GM21381 (cell line): Measurements from ENCODE around the gene NSUN7.
A peak's percentile ranks its signal among the peaks of the same experiment; 100 is the strongest.

Experiments
- ATAC-seq: cut with Tn5 transposase; IDR thresholded peaks from one replicate; pipeline ENCODE4 v1.9.1; 2021; ENCODE audit warnings: mild to moderate bottlenecking, moderate library complexity; ENCODE audit not compliant: unreplicated experiment

The NSUN7 gene

DNA sequence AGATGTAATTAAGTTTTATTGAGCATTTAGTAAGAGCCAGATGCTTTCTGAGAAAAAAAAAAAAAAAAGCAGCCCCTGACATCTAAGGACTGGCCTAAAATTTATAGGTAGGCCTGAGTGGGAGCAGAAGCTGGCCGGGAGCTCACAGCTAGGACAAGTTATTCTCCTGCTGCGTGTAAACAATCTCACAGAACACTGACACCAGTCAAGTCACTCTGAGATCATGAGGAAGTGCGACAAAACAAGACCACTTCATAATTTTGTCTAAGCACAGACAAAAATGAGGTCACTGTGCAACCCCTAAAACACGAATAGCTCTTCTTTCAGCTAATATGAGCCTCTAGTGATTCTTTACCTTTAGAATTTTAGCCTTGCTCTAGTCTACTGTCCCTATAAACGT is 15.3 kb upstream of the NSUN7 start:
- no peak for ATAC-seq

DNA sequence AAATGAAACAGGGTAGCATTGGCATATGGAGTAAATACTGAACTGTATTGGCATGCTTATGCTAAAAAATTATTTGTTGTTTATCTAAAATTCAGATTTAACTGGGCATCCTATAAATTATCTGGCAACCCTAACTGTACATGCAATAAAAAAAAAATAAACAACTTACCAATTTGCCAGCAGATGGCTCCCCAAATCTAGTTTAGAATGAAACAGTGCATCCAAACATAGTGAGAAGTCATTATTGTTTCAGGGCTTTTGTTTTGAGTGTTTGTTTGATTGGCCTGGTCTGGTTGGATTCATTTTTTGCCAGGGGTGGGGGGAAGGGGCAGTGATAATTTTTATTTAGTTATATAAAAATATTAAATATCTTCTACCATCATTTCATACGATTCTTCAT is 12.8 kb upstream of the NSUN7 start:
- ATAC-seq = no peak

DNA sequence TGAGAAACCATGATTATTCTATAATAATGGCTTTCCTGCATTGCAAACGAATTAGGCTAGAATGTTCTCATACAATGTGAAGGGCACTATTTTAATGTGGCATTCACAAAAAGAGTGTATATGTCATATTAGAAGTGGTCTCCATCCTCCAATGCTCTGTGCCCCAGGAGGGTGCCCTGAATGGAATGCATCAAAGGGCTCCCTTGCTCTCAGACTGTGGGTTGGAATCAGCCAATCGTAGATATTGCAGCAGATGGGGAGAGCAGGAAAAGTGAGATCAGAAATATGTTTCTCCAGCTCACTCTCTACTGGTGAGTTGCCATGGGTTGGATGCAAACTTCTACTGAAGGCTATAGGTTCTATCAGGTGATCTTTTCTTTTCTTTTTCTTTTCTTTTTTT is 11.9 kb upstream of the NSUN7 start:
- no peak for ATAC-seq

DNA sequence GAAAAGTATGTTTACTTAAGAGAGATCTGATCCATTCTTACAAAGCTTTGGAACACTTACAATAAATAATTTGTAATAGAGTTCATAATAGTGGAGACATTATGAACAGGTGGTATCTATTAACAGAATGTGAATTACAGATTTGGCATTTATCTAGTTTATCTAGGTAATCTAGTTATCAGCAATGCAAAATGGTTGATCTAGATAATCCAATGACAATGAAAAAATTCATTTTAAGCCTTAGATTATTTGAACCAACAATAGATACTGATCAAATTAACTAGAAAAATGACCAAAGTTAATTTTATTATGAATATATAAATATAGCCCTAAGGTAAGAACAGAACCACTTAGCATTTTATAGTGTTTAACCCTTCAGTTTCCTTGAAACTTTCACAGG is 10.4 kb upstream of the NSUN7 start:
- no peak for ATAC-seq

DNA sequence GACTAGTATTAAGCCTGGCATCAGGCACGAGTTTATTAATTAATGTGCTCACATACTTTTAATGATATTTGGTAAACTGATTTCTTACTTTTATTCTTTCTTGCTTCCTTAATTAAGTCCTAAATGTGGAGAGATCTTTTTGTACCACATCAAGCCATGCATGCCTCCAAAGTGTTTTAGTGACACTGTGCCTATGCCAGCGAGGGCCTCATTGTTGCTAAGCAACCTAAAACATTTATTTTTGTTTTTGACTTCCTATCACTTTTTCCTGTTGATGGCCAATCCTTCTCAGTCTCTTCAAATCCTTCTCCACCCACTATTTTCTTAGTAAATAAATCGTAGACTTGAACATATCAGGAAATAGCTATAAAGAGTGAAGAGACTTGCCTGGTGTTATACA is 5.5 kb upstream of the NSUN7 start:
- no peak for ATAC-seq

DNA sequence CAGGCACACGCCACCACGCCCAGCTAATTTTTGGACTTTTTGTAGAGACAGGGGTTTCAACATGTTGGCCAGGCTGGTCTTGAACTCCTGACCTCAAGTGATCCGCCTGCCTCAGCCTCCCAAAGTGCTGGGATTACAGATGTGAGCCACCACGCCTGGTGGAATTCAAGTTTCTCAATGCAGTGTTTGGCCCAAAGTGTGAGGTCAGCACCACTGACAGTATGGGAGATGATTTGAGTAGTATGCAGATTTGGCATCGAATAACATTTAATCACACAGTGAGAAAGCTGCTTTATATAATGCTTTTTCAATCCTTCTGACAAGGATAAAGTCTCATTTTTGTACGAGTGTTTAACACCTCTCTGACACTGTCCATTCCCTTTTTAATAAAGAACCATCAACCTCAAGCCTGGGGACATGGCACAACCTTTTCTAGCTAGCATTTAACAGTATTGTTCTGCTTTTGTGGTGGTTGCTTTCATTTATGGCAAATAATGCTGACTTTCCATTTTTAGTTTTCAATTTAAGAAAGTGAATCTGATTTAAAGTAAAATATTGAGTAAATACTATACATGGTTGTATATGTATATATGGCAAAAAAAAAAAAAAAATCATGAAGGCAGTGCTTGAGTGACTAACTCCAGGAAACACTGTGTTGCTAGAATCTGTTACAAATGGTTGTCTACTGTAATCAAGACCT is 4.3 kb upstream of the NSUN7 start:
- no peak for ATAC-seq

DNA sequence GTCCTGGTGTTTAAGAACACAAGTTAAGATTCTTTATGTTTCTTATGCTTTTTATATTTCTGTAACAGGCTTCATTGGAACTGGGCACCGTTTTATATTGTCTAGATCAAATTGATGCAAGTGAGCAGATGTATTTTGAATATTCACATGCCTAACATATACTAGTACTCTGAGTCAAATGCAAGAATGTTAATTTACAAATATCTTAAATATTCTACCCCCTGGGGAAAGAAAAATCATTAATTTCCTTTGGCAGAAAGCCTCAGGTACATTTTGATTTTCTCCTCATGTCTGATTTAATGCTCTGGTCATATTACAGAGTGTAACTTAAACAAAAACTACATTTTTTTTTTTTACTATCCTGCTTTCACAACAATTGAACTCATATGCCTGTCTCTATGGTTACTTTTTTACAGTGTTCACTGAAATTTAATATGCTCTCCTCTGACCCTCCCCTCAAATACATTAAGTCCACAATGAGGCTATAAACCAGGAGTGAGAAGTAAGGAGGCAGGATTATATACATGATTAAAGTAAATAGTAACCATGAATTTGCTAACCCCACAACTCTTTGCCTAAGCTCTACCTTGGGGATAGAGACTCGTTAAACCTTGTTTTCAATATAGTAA is 2.4 kb upstream of the NSUN7 start:
- ATAC-seq = no peak

DNA sequence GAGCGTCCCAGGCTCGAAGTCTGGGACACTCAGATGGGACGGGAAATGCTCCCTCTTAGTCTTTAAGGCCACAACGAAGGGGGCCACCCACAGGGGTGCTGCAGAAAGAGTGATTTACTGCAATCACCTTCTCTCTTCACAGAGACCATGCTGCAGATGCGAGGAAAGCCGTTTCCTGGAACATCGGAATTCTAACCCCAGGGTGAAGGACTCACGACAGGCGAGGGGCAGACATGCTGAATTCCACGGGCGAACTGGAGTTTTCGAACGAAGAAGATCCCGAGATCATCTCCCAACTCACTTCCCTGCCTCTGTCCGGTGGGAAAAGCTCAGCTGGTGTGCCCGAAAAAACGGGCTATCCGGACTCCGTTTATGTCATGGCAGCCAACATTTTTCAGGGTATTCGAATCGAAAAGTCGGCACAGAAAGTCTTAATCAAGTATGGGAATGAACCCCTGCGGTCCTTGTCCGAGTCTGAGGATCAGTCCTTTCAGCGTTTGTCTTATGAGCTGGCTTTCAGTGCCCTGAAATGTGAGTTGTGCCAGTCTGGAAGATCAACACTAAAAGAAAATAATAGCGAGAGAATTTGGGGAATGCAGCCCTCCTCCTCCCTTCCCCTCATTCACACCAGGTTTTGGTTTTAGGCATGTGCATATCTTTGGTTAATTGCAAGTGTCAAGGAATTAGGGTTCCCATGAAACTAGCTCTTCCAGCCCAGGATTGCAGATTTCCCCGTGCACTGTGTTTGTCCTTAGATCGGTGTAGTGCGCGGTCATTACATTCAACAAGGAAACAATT is 905 bp downstream of the NSUN7 start:
- no peak for ATAC-seq

DNA sequence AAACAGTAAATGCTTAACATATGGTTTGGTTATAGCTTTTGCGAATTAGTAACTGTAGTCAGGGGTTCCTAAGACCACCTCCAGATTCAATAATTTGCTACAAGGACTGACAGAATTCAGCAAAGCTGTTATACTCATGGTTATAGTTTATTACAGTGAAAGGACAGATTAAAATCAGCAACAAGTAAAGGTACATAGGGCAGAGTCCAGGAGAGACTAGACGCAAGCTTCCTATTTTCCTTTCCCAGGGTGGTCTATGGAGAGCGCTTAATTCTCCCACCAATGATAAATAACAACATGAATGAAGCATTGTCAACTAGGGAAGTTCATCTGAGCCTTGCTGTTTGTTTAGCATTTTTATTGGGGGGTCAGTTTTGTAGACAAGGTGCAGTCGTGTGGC is 5.9 kb downstream of the NSUN7 start:
- no peak for ATAC-seq

DNA sequence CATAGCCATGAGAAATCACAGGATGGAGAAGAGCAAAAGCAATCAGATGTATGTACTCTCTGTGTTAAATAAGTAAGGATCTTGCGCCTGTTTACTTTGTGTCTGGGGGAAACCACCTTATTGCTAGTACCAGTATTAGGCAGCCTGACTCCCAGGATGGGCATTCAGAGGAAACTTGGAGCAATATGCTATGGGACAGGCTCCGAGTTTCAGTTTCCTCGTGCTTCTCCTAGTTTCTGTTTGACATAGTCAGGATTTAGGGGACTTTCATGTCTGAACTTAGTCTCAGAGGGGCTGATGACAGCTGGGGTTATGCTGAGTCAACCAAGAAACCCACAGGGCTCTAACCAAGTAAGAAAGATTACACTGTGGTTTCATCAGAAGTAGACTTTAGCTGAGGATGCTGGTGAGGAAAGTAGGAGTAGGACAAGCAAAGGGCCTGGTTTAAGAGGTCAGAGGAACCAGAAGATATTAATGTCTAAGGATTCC is 13.5 kb downstream of the NSUN7 start:
- peak; percentile 100 for ATAC-seq

DNA sequence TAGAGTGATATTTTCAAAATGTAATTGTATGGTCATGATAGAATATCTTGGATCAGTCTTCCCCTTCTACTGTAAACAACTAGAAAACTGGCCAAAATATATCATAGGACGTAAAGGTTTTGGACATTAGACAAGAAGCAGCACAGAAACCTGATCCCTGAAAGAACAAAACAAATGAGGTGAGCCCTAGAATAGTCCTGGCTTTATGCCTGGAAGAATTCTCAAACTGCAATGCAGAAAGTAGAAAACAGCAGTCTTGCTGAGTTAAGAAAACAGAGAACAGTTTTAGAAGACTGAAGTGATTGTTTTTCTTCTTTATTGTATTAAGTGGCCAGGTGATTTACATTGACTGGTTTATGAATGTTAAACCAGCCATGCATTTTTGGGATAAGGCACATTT is 19.5 kb downstream of the NSUN7 start:
- no peak for ATAC-seq

DNA sequence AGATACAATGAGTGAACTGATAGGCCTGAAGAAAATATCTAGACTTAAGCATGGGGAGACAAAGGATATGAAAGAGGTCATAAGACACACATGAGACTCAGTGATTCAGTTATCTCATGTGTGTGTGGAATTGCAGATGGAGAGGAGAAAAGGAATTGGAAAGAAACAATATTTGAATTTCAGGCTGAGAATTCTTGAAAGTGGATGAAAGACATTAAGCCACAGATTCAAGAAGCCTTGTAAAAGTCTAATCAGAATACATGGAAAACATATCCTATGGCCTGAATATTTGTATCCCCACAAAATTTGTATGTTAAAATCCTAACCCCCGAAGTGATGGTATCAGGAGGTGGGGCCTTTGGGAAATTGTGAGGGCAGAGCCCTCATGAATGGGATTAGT is 28.3 kb downstream of the NSUN7 start:
- ATAC-seq = no peak

DNA sequence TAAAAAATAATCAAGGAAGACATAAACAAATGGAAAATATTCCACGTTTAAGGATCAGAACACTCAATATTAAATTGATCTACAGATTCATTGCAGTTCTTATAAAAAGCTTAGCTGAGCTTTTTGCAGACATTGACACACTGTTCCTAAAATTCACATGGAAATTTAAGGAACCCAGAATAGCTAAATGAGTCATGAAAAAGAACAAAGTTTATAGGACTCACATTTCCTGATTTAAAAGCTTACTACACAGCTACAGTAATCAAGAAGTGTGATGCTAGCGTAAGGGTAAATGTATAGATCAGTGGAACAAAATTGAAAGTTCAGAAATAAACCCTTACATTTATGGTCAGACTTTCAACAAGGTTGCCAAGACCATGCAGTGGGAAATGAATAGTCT is 33.1 kb downstream of the NSUN7 start:
- no peak for ATAC-seq

DNA sequence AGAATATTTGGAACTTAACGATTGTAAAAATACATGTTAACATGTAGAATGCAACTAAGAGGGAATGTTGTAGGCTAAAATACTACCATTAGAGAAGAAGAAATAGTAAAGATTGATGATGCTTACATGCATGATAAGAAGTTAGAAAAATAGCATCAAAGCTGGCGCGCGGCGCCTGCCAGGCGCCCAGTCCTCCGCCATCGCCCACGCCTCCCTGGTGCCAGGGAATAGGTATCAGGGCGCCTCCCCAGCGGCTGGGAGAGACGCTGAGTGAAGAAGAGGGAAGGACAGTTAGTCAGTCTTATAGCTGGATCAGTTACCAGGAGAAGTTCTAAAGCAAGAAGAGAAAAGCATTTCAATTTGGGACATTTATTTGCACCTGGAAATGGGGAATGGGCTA is 36.0 kb downstream of the NSUN7 start:
- ATAC-seq = no peak

DNA sequence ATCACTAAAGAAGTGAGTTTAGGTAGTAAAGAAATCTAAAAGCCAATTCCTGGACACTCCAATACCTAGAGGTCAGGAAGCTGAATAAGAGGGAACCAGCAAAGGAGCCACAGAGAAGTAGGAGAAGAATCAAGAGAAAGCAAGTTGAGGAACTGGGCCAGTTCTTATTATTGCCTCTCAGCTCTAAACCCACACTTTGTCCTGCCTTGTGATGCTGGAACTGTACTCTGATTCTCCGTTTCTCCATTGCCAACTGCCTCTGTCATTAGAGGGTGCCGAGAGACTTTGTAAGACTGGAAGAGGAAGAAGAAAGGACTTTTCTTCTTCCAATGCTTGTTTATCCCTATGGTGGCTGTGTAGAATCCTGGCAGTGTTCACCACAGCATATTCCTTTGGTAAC is 38.6 kb downstream of the NSUN7 start:
- ATAC-seq = no peak

DNA sequence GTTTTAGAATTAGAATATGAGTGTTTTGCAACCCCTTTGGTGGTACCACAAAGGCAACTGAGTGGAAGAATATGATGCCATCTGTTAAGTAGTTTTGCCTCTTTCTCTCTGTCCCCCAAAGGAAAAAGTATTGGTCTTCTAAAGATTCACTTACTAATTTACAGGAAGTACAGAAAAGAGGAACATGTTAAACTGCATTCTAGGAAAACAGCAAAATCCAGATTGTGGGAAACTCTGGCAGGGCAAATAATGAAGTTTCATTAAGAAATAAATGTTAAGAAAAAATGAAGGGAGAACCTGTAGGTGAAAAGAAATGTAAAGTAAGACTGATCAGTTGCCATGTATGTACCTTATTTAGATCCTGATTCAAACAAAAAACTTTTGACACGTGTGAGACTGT is 39.3 kb downstream of the NSUN7 start:
- no peak for ATAC-seq

DNA sequence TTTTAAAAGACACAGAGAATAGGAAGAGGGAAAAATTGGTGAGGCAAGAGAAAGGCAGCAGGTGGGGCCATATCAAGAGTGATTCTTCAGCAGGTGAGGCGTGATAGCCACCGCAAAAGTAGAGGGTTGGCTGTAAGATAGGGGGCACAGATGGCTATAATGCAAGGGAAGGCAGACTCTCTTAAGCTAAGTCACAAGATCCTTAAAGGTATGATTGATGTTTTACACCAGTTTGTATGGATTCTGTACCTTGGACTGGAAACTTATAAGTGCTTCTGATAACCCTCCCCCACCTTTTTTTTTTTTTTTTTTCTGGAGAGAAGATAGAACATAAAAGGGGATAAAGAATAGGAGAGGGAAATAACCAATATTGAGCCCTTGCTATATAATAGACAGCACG is 40.0 kb downstream of the NSUN7 start:
- ATAC-seq = no peak

DNA sequence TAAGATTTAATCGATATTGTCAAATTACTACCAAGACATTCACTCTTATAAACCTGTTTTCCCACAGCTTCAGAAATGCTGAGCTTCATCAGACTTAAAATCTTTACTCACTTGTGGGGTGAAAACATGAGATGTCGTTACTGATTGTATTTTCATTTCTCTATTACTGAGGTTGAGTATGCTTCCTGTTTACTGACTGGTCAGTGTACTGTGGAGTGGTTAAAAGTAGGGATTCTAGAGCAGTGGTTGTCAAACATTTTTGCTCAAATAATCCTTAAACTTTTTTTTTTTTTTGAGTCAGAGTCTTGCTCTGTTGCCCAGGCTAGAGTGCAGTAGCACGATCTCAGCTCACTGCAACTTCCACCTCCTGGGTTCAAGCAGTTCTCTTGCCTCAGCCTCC is 50.3 kb downstream of the NSUN7 start:
- peak; percentile 97 for ATAC-seq

DNA sequence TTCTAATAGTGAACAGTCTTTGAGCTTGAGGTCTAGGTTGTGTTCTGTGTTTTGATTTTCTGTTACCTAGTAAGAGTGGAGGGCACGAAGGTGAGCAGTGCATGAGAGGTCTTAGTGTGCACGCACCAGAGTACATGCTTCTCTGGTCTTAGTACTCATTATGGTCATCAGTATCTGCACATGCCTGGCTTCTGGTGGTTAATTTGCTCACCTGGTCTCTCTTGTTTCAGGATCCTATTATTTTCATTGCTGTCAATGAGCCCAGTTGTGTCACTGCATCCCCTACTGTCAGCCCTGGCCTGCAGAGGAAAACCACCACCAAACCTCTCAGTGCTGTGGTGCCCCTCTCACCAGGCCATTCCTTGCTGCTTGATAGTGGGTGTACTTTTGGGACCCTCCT is 54.8 kb downstream of the NSUN7 start:
- ATAC-seq = no peak

DNA sequence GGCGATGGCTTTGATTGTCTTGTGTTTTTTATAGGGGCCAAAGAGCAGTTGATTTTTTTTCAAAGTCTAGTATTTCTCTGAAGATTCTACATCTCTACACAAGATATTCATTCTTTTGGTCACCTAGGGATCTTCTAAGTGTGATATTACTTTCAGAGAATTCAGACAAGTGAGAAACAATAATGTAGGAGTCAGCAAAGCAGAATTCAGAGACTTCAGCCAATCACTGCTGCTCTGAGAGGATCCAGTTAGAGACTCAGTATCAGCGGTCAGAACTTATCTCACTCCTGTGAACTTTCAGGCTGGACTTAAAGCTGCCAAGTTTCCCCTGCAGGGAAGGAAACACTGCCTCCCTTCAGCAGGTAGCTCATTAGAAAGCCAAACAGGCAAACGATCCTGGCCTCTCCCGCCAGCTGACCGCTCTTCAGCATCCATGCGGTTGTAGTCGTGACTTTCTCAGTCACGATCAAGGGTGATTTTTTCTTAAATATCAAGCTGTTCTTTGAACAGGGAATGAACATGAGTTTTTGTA is 59.2 kb downstream of the NSUN7 start:
- ATAC-seq = no peak

DNA sequence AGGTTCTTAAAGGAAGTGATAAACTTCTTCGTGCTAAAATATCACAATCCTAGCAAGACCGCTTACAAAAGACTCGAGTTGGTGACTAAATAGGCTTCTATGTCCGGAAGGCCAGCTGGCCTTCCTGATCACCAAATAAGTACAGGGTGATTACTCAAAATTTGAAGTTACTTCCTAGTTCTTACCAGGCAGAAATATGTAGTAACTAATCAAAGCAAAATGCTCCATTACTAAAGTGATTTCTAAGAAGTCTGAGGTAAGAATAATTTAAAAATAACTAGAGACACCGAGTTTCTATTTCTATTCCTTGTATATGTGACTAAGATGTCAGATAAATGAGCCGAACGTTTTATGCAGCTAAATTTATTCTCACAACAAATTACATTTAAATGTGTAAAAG is 62.2 kb downstream of the NSUN7 start:
- ATAC-seq = no peak

DNA sequence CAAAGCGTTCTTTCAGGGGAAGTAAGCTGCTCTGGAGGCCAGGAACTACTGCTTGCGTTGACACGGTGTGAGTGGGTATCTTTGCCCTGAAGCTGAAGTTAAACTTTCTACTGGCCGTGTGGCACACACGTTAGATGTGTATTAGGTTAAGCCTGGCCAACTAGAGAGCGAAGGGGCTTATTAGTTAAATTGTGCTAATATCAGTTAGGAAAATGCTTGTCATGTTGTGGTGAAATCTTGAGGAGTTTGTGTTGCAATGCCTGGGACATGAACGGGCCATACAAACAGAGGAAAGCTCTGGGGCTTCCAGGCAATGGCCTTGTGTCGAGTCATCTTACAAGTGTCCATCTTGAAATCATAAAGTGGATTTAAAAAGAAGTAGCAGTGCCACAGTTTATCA is 62.6 kb downstream of the NSUN7 start:
- ATAC-seq = no peak
